Stimulated activated CD8-positive, alpha-beta memory T cell treated with anti-CD3 and anti-CD28 coated beads, Interleukin-15, amount 100 ng/mL, for 48 hours (primary cell): ENCODE results near the gene TMTC1.

Experiments used
- DNase-seq, 2 donors: peaks; one replicate each; pipeline ENCODE4 v3.0.0-alpha.2; 2020; ENCODE audit warnings: low read depth in 2 of 2

Gene TMTC1

DNA sequence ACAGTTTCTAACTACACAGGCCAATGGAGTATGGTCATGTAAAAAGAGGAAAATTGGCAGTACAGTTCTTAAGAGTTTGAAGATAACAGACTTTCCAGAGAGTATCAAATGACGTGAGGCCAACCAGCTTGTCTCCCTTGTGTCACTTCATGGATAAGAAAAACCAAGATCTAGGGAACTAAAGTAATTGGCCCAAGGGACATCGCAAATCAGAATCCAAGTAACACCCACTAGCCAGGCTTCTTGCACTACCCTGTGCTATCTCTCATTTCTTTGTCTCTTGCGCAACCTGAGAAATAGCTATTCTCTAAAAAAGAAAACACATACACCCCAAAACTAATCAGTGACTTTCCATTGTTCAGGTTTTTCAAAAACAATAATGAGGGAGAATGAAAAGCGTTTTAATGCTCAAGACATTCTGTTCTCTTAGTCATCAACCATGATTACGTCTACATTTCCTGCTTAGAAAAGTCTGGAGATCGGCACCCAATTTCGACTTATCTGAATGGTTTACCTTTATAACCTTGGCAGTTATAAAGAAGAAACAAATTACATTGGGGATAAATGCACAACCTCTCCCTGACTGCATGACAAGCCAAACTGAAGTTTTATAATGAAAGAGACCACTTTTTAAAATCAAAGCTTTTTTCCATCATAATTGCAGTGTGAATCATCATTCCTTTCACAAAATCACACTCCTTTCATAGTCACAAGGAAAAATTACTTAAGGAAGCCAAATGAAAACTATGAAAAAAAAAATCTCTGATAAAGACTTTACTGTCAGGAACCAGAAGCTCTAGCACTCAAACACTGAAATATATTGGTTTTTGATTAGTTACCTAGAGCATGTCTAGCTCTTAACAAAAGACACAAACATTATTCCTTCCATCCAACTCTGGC is 42.1 kb downstream of the TMTC1 start:
- DNase-seq = no peak

GRCh38 chr12:29739279-29739991 is 44.3 kb downstream of the TMTC1 start:
- DNase-seq = no peak

DNA sequence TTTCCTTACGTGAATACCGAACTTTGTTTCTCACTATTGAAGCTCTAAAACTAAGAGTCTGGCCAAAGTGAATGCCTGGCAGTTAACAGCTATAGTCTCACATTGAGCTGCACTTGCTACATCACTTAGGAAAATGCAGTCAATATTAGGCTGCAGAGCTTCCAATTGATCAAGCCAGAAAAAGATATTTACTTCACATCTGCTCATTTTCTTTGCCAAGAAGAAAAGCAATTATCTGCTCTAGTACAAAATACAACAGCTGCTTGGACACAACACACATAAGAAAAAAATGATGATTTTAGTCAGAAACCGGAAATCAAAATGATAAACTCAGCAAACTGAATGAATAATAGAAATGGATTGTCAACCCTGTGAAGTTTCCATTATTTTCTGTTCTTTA is 45.4 kb downstream of the TMTC1 start:
- DNase-seq = no peak

DNA sequence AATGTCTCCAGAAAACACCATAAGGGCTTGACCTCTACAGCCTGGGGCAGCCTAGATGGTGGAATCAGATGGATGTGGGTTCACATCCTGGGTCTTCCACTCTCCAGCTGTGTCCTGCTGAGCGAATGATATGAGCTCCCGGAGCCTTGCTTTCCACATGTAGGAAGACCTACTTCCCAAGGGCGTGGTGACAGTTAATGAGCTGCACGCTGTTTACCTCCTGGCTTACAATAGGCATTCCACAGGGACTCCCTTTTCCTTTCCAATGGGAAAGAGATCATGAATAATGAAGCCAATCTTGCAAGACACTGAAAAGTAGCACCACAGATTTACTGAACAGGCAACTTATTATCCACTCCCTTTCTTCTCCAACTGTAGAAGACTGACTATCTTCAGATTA is 46.1 kb downstream of the TMTC1 start:
- no peak for DNase-seq

DNA sequence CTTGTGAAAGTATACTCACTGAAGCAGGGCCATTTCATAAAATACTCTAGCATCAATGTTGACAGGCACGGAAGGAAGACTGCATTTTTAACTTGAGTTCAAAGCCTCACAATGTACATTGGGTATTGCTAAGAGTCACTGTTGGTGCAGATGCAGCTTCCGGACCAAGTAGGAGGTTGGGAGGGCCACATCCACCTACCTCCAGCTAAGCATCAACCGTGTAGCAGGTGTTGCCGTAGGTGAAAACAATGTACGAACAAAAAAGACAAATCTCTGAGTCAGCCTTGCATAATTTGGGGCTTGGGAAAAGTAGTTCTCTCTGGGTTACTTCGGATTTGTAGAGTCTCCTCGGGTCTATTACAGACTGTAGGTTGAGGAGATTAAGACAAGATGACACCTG is 48.1 kb downstream of the TMTC1 start:
- no peak for DNase-seq

DNA sequence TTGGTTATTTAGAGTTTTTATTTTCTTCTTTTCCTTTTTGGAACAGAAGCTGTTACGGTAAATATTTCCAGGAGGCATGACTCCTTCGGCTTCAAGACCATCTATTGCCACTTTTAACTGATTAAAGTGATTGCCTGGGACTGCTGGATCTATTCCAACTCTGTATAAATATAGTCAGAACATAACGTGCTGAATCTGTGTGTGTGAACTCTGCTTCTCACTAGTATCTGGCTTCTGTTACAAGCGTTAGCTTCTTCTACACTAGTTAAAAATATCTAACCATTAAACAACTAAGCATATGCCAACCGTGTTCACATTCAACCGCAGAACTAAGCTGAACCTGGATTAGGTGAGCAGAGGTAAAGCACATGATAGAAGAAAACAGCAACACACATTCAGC is 49.0 kb downstream of the TMTC1 start:
- no peak for DNase-seq

- no peak for DNase-seq
These were observed 49.4 kb downstream of the TMTC1 start for GRCh38 chr12:29734305-29734704.

DNA sequence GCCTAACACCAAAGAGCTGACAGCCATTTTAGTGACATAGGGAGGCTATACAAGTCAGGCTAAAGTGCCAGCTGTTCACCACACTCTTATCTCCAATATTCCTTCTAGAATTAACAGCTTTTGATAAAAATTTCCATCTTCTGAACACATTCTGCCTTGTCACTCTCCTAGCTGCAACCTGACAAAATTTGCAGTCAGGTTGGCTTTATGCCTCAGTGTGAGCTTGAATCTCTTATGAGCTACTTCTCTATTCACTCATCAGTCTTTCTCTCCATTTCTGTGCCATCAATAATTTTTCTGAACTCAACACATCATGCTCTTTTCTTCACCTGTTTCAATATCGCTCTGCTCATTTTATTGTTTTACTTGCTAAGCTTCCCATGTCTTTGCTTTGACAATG is 50.2 kb downstream of the TMTC1 start:
- no peak for DNase-seq

- no peak for DNase-seq
These were observed 50.7 kb downstream of the TMTC1 start for GRCh38 chr12:29733060-29733459.

GRCh38 chr12:29732593-29732992 is 51.1 kb downstream of the TMTC1 start:
- DNase-seq = no peak

DNA sequence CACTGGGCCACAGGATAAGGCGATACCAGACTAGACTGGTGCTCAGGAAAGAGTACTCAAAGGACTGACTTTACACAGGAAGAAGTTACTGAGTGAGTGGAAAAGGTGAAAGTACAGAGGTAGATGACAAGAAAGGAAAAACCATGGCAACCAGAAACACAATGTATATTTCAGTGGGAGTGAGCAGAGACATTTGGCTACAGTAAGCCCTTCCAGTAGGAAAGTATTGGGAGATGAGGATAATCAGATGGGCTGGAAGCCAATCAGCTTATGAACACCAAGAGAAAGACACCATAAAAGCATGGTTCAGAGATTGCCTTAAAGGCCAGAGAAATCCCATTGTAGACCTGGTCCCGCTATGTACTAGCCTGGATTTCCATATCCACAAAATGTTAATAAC is 51.6 kb downstream of the TMTC1 start:
- no peak for DNase-seq

- DNase-seq = no peak
These were observed 52.2 kb downstream of the TMTC1 start for GRCh38 chr12:29731591-29731990.

DNA sequence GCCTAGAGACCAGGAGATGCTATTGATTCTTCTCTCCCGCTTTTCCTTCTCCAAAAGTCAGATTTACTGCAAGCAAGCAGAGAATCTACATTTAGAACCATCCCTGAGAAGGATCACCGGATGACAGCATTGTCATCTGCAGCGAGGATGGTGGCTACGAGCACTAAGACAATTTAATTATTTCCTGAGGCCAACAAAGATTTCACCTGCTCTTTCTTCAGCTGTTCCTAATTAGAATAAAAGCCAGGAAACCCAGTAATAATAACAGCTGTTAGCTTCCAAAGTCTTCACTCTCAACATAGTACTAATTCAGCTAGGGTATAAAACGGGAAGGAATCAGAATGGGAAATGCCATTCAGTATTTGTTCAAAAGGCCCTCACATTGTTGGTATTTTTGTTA is 53.3 kb downstream of the TMTC1 start:
- no peak for DNase-seq

DNA sequence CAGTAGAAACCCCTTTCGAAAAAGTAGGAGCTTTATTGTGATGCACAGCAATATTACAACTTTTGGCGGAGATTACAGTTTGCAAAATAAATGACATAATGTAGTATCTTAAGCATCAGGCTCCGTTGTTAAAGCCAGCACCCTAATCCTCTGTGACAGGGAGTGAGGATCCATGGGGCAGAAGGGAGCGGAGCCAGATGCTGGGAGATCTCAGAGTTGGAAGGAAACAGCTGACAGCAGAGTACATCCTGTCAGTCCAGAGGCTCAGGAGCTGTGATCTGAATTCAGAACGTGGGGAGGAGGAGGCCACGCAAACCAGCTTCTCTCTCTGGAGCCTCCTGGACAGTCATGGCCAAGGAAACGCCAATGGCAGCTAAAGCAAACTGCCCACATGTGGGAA is 55.7 kb downstream of the TMTC1 start:
- DNase-seq = no peak

DNA sequence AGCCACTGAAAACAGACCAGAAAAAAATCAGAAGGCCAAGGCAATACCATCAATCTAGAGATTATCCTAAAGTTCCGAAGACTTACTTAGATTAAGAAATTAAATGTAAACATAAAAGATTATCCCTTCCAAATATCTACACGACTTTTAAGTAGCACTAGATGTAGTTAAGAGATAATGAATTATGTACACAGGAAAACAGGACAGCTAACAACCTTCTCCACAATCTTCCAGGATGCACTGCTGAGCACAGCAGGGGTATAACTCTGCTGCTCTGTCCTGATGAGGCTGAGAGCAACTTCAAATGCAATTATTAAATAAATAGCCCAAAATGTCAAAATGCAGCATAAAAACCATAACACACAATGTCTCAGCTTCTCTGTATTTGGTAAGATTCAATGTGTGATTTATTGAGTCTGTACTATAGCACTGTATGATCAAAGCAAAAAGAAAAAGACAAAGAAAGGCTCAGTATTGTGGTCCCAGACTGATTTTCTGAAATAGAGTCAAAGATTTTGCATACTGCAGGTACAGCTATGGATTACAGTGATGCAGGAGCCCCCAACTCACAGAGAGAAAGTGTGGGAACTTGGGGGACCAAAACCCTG is 56.9 kb downstream of the TMTC1 start:
- DNase-seq = no peak

- no peak for DNase-seq
These were observed 57.4 kb downstream of the TMTC1 start for GRCh38 chr12:29726321-29726692.

DNA sequence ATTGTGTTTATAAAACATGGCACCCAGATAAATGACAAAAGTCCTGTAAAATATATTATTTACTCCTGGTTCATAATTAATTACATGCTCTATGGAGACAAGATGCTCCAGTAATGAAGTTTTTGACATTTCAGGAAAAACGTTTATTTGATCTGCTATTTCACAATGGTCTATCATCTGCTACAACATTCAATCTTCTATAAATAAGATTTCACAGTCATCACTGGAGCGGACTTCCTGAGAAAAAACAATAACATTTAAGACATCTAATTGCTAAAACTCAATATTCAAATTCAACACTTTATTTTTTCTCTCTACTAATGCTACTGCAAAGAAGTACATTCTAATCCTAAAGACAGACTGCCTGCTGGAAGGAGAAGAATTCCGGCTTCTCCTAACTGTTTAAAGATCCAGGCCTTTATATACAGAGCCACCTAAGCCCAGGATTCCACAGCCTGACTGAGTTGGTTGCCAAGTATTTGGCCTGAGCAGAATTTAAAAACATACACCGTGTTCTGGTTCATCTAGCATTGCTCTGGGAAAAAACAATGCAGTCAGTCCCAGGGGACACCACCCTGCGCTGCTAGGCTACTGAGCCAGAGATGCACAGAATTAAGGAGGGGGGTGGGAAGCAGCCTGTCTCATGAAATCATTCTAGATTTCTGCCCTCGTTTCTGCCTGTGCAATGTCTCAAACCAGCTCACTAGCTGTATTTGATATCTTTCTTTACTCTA is 58.0 kb downstream of the TMTC1 start:
- DNase-seq = no peak

- DNase-seq = no peak
These were observed 61.6 kb downstream of the TMTC1 start for GRCh38 chr12:29722164-29722563.

- no peak for DNase-seq
These were observed 64.4 kb downstream of the TMTC1 start for GRCh38 chr12:29719381-29719780.

DNA sequence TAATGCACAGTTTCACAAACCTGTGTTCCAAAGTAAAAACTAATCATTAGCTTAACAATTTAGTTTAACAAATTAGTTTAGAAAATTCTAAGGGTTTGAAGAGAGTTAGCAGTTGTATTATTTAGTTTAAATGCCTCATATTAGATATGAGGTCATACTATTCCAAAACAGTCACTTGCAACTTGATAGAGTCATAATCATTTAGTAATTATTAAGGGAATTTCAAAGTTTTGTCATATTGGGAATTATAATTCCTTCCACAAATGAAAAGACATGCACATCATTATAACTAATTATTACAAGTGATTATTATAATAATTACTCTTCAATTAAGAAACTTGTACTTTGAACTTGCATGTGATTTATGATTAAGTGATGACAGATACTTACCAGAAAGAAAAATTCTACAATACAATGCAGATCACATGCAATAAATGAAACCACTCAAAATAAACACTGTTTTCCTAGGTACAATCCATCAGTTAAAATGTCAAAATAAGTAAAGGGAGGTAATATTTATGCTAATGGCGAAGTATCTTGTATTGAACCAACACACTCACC is 66.1 kb downstream of the TMTC1 start:
- DNase-seq = no peak

- no peak for DNase-seq
These were observed 68.8 kb downstream of the TMTC1 start for GRCh38 chr12:29714966-29715365.

- DNase-seq = no peak
These were observed 70.0 kb downstream of the TMTC1 start for GRCh38 chr12:29713729-29714128.
